ENCODE data around the gene STUB1.
A peak's percentile ranks its signal among the peaks of the same experiment; 100 is the strongest.

The STUB1 gene

GRCh38 chr16:694187-694862 is 14.1 kb downstream of the STUB1 start:
- DNase-seq (ENCODE audit: low read depth in 2 of 2), result no peak

GRCh38 chr16:694863-695354 is 14.7 kb downstream of the STUB1 start:
- no peak for DNase-seq (ENCODE audit: low read depth in 2 of 2)

GRCh38 chr16:695355-696089 is 15.3 kb downstream of the STUB1 start:
- DNase-seq (ENCODE audit: low read depth in 2 of 2), result peak; percentile 62 to 64

GRCh38 chr16:698911-699671 is 18.9 kb downstream of the STUB1 start:
- no peak for DNase-seq (ENCODE audit: low read depth in 2 of 2)

GRCh38 chr16:700684-701584 is 20.7 kb downstream of the STUB1 start:
- no peak for DNase-seq (ENCODE audit: low read depth in 2 of 2)

- DNase-seq (ENCODE audit: low read depth in 2 of 2), result no peak
Measured at GRCh38 chr16:702341-702740, 22.1 kb downstream of the STUB1 start.

GRCh38 chr16:703406-703805 is 23.2 kb downstream of the STUB1 start:
- no peak for DNase-seq (ENCODE audit: low read depth in 2 of 2)

- no peak for DNase-seq (ENCODE audit: low read depth in 2 of 2)
Measured at GRCh38 chr16:704047-704446, 23.8 kb downstream of the STUB1 start.

GRCh38 chr16:704552-705380 is 24.6 kb downstream of the STUB1 start:
- DNase-seq (ENCODE audit: low read depth in 2 of 2), result no peak

GRCh38 chr16:705431-706188 is 25.4 kb downstream of the STUB1 start, which contains the start of gene FBXL16:
TSS of gene FBXL16 (minus strand) at chr16:705801. CDS start at chr16:697405, 8,396 bp downstream.
- DNase-seq (ENCODE audit: low read depth in 2 of 2), result no peak

GRCh38 chr16:706189-707061 is 26.2 kb downstream of the STUB1 start:
- DNase-seq (ENCODE audit: low read depth in 2 of 2), result no peak

GRCh38 chr16:707062-707538 is 26.9 kb downstream of the STUB1 start:
- DNase-seq (ENCODE audit: low read depth in 2 of 2), result no peak

GRCh38 chr16:708019-708418 is 27.8 kb downstream of the STUB1 start:
- DNase-seq (ENCODE audit: low read depth in 2 of 2), result no peak

GRCh38 chr16:708959-709358 is 28.7 kb downstream of the STUB1 start:
- DNase-seq (ENCODE audit: low read depth in 2 of 2), result no peak

- DNase-seq (ENCODE audit: low read depth in 2 of 2), result no peak
Measured at GRCh38 chr16:709566-710499, 29.6 kb downstream of the STUB1 start.

GRCh38 chr16:710500-711075 is 30.4 kb downstream of the STUB1 start:
- DNase-seq (ENCODE audit: low read depth in 2 of 2), result no peak

- DNase-seq (ENCODE audit: low read depth in 2 of 2), result no peak
Measured at GRCh38 chr16:711084-711483, 30.9 kb downstream of the STUB1 start.
